OCI-LY1 (cell line): ENCODE results near the gene CPT2.
"Not testable (repeated sequence)": the region's sequence is repeated elsewhere in the genome, so short reads cannot be mapped to it uniquely, and the experiment has no call there.

Source experiments
- H2AFZ ChIP-seq: fragments of 200-600 bp; sonication (generic), shearing (Covaris generic); 2 replicates; pipeline ENCODE4 v1.6.0; 2014; ENCODE audit warnings: antibody characterized with exemption, mild to moderate bottlenecking, low read length
- H3F3A ChIP-seq: fragments of 200-600 bp; sonication (generic), shearing (Covaris generic); 2 replicates; pipeline ENCODE4 v1.6.0; 2014; ENCODE audit warnings: mild to moderate bottlenecking, antibody characterized with exemption, low read length, moderate library complexity; ENCODE audit not compliant: insufficient read depth
- H3K27ac ChIP-seq: fragments of 200-600 bp; sonication (generic); 2 replicates; pipeline ENCODE4 v1.5.1; 2014; ENCODE audit warnings: low read length, mixed run types, mild to moderate bottlenecking, low read depth; ENCODE audit not compliant: poor library complexity, severe bottlenecking
- H3K27me3 ChIP-seq: fragments of 200-600 bp; sonication (generic); 2 replicates; pipeline ENCODE4 v1.6.0; 2014; ENCODE audit warnings: antibody characterized with exemption, mild to moderate bottlenecking, low read length, moderate library complexity; ENCODE audit not compliant: insufficient read depth
- H3K36me3 ChIP-seq: fragments of 200-600 bp; sonication (generic); 2 replicates; pipeline ENCODE4 v1.6.1; 2014; ENCODE audit warnings: mild to moderate bottlenecking, antibody characterized with exemption, low read length, moderate library complexity, mixed read lengths; ENCODE audit not compliant: insufficient read depth
- H3K4me1 ChIP-seq: fragments of 200-600 bp; sonication (generic); 2 replicates; pipeline ENCODE4 v1.5.1; 2014; ENCODE audit warnings: mild to moderate bottlenecking, low read length, moderate library complexity; ENCODE audit not compliant: insufficient read depth, severe bottlenecking
- H3K4me2 ChIP-seq: fragments of 200-600 bp; sonication (generic), shearing (Covaris generic); 2 replicates; pipeline ENCODE4 v1.6.1; 2014; ENCODE audit warnings: low read length
- H3K4me3 ChIP-seq: fragments of 200-600 bp; sonication (generic); 2 replicates; pipeline ENCODE4 v1.5.1; 2014; ENCODE audit warnings: low read length, low read depth, mild to moderate bottlenecking, mixed read lengths; ENCODE audit not compliant: poor library complexity, severe bottlenecking
- H3K79me2 ChIP-seq: fragments of 200-600 bp; shearing (Covaris generic); 2 replicates; pipeline ENCODE4 v1.6.1; 2016; ENCODE audit warnings: mixed run types, low read length, mixed read lengths; ENCODE audit not compliant: insufficient read depth
- H3K9ac ChIP-seq: fragments of 200-600 bp; sonication (generic), shearing (Covaris generic); 2 replicates; pipeline ENCODE4 v1.6.1; 2014; ENCODE audit warnings: mild to moderate bottlenecking, low read length, mixed read lengths
- H3K9me2 ChIP-seq: fragments of 200-600 bp; sonication (generic), shearing (Covaris generic); 2 replicates; pipeline ENCODE4 v1.6.1; 2014; ENCODE audit warnings: low read depth, mild to moderate bottlenecking, low read length, mixed read lengths
- H3K9me3 ChIP-seq: fragments of 200-600 bp; shearing (Covaris generic); 2 replicates; pipeline ENCODE4 v1.6.1; 2014; ENCODE audit warnings: low read length, mixed read lengths
- H4K20me1 ChIP-seq: fragments of 200-600 bp; sonication (generic), shearing (Covaris generic); 2 replicates; pipeline ENCODE4 v1.6.0; 2016; ENCODE audit warnings: mild to moderate bottlenecking, low read length; ENCODE audit not compliant: insufficient read depth
- EZH2 ChIP-seq: fragments of 200-600 bp; sonication (generic), shearing (Covaris generic); IDR thresholded peaks from 2 replicates; pipeline ENCODE4 v1.8.0; 2017; ENCODE audit warnings: borderline replicate concordance, mixed run types, mild to moderate bottlenecking, antibody characterized with exemption, low read length, moderate library complexity, mixed read lengths
- TF ChIP-seq, protein P1 (sequence below): fragments of 200-600 bp; sonication (generic), shearing (Covaris generic); IDR thresholded peaks from 2 replicates; pipeline ENCODE4 v1.5.1; 2017; ENCODE audit warnings: mild to moderate bottlenecking, antibody characterized with exemption, low read length, moderate library complexity, mixed read lengths

The CPT2 gene

DNA sequence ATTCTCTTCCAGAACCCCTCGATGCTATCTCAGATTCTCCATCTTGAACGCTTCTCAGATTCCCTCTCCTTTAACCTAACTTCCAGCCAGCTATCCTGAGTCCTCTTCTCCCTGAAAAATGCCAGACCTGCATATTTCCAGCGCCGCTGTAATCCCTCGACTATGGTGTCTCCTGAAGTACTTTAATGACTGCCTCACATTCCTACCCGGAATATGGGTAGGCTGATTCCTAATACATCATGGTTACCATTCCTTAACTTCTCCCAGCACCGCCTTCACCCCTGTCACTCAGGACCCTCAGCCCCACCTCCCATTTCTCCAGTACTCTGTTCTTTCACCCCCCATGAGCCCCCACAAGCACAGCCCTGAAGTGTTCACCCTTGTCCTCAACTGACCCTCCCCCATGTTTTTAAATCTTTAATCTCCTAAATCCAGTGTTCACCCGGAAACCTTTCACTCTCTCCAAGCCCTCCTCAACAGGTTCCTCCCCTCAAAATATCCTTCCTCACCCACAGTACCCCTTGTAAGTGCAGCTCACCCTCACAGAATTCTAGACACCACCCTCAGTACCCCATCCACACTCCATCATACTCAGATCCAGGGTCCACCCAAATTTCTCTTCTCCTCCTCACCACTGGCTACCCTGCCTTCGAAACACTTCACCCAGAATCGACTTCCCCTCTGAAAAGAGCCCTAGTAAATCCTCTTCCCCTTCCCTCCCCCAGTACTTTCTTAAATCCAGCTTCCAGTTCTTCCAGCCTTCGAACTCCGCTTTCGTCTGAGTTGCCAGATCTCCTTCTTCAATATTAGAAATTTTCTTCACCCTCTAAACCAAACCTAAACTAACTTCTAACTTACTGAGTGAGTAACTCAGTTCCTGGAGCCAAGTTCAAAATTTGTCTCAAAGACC, 922 bp downstream of the CPT2 start:
- peak overlapping the region; percentile 22 for H3K27ac ChIP-seq
- H4K20me1 ChIP-seq = no peaks in the 10 kb centered on the region
- peak overlapping the region; percentile 81 for H3K4me2 ChIP-seq
- H3K9ac ChIP-seq = peak overlapping the region; percentile 97
- no peaks in the 10 kb centered on the region for H3K9me2 ChIP-seq
- H3K79me2 ChIP-seq = 0 out of 2 replicates have a peak, but pooled peaks cover 3% of the 10 kb centered on the region
- H3K9me3 ChIP-seq = no peaks in the 10 kb centered on the region
- no peak overlapping the region for H2AFZ ChIP-seq
- H3F3A ChIP-seq = 0 out of 2 replicates have a peak, but pooled peaks cover 5% of the 10 kb centered on the region
- TF ChIP-seq EZH2 = no peak
- TF ChIP-seq, protein P1, sequence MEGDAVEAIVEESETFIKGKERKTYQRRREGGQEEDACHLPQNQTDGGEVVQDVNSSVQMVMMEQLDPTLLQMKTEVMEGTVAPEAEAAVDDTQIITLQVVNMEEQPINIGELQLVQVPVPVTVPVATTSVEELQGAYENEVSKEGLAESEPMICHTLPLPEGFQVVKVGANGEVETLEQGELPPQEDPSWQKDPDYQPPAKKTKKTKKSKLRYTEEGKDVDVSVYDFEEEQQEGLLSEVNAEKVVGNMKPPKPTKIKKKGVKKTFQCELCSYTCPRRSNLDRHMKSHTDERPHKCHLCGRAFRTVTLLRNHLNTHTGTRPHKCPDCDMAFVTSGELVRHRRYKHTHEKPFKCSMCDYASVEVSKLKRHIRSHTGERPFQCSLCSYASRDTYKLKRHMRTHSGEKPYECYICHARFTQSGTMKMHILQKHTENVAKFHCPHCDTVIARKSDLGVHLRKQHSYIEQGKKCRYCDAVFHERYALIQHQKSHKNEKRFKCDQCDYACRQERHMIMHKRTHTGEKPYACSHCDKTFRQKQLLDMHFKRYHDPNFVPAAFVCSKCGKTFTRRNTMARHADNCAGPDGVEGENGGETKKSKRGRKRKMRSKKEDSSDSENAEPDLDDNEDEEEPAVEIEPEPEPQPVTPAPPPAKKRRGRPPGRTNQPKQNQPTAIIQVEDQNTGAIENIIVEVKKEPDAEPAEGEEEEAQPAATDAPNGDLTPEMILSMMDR = no peak
- no peaks in the 10 kb centered on the region for H3K27me3 ChIP-seq
- peaks cover 22% of the 10 kb centered on the region for H3K4me1 ChIP-seq
- peak overlapping the region; percentile 87 for H3K4me3 ChIP-seq
- peaks cover 15% of the 10 kb centered on the region for H3K36me3 ChIP-seq

DNA sequence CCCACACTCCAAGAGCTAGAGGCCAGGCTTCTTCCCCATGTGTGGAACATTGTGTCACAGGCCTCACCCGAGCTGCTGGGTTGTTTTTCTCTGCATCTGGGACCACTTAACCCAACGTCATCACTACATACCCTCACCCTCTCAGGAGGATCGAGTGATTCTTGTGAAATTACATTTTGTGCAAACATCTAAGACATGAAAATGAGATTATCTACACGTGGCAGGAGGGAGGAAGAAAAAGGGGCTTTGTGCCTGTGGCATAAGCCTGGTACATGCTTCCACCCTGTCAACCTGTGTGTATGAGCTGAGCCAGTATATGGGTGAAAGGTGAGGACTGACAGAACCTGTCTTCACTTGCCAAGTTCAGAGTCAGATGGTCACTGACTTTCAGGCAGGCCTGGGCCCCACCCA, 1.6 kb downstream of the CPT2 start:
- no peaks in the 10 kb centered on the region for H3K27me3 ChIP-seq
- H3K4me3 ChIP-seq = peak overlapping the region; percentile 87
- H3F3A ChIP-seq = 0 out of 2 replicates have a peak, but pooled peaks cover 5% of the 10 kb centered on the region
- TF ChIP-seq, protein P1 = no peak
- TF ChIP-seq EZH2 = no peak
- no peak overlapping the region for H2AFZ ChIP-seq
- H3K9me2 ChIP-seq = no peaks in the 10 kb centered on the region
- no peaks in the 10 kb centered on the region for H4K20me1 ChIP-seq
- H3K4me2 ChIP-seq = peak overlapping the region; percentile 81
- peaks cover 22% of the 10 kb centered on the region for H3K4me1 ChIP-seq
- peak overlapping the region; percentile 97; the same call in 1 of the 2 replicates for H3K9ac ChIP-seq
- H3K27ac ChIP-seq = no peak overlapping the region
- peaks cover 22% of the 10 kb centered on the region for H3K36me3 ChIP-seq
- H3K79me2 ChIP-seq = 0 out of 2 replicates have a peak, but pooled peaks cover 3% of the 10 kb centered on the region
- no peaks in the 10 kb centered on the region for H3K9me3 ChIP-seq

DNA sequence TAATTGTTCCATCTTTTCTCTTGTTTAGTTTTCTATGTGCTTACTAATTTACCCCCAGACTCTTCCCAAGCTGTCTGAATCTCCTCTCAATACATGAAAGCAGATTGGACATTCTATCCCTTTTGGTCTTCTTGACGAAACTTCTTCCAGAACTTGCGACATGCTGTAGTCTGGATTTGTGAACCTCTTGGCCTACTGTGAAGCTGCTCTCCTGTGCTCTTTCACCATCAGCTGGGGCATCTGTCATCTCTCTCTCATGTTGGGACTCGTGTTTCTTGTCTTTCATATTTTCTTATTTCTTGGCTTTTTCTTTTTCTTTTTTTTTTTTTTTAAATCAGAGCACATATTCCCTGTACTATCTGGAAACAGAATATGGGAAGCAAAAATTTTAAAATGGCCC, 6.8 kb downstream of the CPT2 start:
- no peaks in the 10 kb centered on the region for H3K27me3 ChIP-seq
- no peak overlapping the region for H2AFZ ChIP-seq
- no peaks in the 10 kb centered on the region for H3K9me2 ChIP-seq
- peaks cover 4% of the 10 kb centered on the region for H3K4me1 ChIP-seq
- no peak overlapping the region for H3K4me3 ChIP-seq
- no peak overlapping the region for H3K27ac ChIP-seq
- no peak overlapping the region for H3K4me2 ChIP-seq
- no peak overlapping the region for H3K9ac ChIP-seq
- no peaks in the 10 kb centered on the region for H3F3A ChIP-seq
- H3K36me3 ChIP-seq = peaks cover 74% of the 10 kb centered on the region
- TF ChIP-seq EZH2 = no peak
- TF ChIP-seq, protein P1 = no peak
- no peaks in the 10 kb centered on the region for H3K79me2 ChIP-seq
- H3K9me3 ChIP-seq = peaks cover 29% of the 10 kb centered on the region
- no peaks in the 10 kb centered on the region for H4K20me1 ChIP-seq

DNA sequence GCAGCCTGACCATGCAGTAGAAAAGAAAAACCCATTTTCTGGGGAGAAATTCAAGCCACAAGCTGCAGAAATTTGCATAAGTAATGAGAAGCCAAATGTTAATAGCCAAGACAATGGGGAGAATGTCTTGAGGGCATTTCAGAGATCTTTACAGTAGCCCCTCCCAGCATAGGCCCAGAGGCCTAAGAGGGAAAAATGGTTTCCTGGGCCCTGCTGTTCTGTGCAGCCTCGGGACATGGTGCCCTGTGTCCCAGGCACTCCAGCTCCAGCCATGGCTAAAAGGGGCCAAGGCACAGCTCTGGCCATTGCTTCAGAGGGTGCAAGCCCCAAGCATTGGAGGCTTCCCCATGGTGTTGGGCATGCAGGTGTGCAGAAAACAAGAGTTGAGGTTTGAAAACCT, 8.9 kb downstream of the CPT2 start:
- not testable (repeated sequence) for H3K79me2 ChIP-seq, H3K4me1 ChIP-seq, H4K20me1 ChIP-seq, H3K9me2 ChIP-seq, H3K9ac ChIP-seq, H2AFZ ChIP-seq, H3K27ac ChIP-seq, H3K27me3 ChIP-seq, H3F3A ChIP-seq, H3K4me3 ChIP-seq, H3K4me2 ChIP-seq
- H3K9me3 ChIP-seq = peaks cover 29% of the 10 kb centered on the region
- peaks cover 94% of the 10 kb centered on the region for H3K36me3 ChIP-seq

DNA sequence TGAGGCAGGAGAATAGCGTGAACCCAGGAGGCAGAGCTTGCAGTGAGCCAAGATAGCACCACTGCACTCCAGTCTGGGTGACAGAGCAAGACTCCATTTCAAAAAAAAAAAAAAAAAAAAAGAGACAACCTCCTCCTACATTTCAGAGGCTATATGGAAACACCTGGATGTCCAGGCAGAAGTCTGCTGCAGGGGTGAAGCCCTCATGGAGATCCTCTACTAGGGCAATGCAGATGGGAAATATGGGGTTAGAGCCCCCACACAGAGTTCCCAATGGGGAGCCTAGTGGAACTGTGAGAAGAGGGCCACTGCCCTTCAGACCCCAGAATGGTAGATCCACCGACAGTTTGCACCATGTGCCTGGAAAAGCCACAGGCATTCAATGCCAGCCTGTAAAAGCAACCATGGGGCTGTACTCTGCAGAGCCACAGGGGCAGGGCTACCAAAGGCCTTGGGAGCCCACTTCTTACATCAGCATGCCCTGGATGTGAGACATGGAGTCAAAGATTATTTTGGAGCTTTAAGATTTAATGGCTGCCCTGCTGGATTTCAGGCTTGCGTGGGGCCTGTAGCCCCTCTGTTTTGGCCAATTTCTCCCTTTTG, 9.6 kb downstream of the CPT2 start:
- H3K4me2 ChIP-seq, H3K27me3 ChIP-seq, H3K9me2 ChIP-seq, H4K20me1 ChIP-seq, H3K9ac ChIP-seq, H3F3A ChIP-seq, H3K27ac ChIP-seq, H3K79me2 ChIP-seq, H2AFZ ChIP-seq, H3K4me3 ChIP-seq, H3K4me1 ChIP-seq: not testable (repeated sequence)
- H3K36me3 ChIP-seq = peaks cover 100% of the 10 kb centered on the region
- H3K9me3 ChIP-seq = peaks cover 29% of the 10 kb centered on the region
